Jurkat, Clone E6-1 (cell line): ENCODE results near the gene AQP3.
"Not testable (repeated sequence)": the region's sequence is repeated elsewhere in the genome, so short reads cannot be mapped to it uniquely, and the experiment has no call there.

ENCODE experiments used
- DNase-seq: peaks from one replicate; pipeline ENCODE4 v3.0.0-alpha.2; 2011; ENCODE audit warnings: low read depth, low spot score
- H3K4me3 ChIP-seq: 2 replicates; pipeline ENCODE4 v1.5.1; 2011; ENCODE audit warnings: mild to moderate bottlenecking, low read length, control low read depth, moderate library complexity

AQP3 gene

DNA sequence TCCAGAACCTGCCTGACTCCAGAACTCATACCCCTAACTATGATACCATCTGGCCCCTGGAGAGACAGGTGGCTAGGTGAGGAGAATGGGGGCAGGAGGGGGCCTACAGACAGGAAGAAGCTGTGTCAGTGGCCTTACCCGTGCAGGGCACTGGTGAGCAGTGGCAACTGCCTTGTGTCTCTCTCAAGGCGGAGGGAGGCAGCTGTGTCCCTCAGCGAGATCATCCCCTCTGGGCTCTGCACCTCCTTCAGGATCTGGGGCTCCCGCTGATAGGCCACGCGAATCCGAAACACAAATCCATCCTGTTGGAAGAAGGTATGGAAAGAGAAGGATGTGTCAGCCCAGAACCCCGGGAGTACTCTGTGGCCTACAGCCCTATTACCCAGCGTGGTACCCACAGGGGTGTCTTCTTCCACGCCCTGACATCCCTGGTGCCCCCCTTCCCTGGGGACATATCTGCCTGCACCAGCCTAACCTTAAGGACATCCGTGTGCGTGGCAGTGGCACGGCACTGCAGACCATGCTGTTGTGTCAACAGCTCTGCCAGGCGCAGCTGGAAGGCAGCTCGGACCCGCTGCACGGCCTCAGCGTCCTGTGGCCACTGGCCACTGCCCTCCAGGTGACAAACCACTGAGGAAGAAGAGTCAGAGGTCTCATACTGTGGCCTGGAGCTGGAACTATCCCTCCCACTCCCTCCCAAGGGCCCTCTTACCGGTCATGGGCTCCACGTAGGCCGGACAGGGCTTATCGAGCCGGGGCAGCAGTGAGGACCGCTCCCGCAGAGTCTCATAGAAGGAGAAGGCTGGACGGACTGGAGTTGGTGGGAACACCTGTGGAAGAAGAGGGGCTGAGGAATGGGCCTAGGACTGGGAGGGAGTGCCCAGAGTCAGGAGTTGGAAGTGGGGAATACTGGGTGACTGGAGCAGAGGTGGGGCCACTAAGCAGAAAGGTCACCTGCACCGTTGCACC is 18.5 kb upstream of the AQP3 start:
- no peak for DNase-seq
- H3K4me3 ChIP-seq = no peak overlapping the region

DNA sequence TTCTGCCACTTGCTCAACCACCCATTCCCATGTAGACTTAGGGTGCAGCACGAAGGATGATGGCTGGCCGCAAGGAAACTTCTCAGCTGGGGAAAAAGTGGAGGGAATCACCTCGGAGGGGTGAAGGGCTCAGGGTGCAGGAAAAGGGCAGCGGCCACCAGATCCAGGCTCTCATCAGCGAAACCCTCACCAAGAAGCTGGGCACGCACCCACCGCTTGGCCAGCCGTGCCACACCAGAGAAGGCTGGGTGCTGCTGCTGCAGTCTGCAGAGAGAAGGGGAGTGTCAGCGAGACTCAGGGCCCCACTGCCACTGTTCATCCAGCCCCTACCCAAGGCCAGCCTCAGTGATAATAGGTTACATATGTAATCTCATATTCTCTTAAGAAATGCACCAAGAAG is 17.7 kb upstream of the AQP3 start:
- H3K4me3 ChIP-seq = no peak overlapping the region
- no peak for DNase-seq

DNA sequence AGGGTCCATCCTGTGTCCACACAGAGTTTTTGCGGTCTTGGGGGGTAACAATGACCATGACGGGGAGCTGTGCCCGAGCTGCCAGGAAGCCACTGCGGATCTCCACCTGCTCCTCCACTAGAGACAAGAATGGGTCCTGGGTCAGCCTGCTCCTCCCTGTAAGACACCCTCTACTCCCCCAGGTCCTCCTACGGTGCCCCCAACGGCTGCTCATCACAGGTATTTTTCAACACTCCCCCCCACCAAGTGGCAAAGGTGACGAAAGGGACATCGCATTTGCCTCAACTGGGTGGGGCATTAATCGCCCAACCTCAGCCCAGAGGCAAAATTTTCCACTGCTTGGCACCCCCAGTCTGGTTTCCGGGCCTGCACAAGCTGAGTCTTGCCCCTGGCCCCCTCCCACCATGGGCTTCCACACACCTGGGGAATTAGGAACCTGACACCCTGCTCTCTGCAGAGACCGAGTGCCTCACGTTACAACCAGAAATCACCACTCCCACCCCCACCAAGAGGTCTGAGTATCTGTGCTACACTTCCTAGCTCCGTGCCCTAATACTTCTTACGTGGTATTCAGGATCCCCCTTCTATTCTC is 16.7 kb upstream of the AQP3 start:
- DNase-seq = no peak
- H3K4me3 ChIP-seq = no peak overlapping the region

DNA sequence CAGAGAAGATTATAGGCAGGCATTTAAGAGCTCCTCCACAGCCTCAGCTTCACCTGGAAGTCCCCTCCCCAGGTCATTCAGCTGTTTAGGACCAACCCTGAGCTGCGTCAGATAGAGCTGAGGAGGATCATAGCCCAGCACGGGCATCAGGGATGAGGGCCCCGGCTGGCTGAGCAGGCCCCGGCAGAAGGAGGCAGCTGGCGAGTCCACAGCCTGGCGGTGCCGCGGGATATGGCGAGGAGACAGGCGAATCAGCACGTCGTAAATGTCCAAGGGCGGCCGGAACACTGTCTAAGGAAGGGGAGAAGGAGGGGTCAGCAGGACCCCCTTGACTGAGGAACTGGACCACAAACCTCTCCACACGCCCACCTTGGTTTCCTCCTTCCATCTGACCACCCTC is 15.8 kb upstream of the AQP3 start:
- H3K4me3 ChIP-seq = no peak overlapping the region
- DNase-seq = no peak

DNA sequence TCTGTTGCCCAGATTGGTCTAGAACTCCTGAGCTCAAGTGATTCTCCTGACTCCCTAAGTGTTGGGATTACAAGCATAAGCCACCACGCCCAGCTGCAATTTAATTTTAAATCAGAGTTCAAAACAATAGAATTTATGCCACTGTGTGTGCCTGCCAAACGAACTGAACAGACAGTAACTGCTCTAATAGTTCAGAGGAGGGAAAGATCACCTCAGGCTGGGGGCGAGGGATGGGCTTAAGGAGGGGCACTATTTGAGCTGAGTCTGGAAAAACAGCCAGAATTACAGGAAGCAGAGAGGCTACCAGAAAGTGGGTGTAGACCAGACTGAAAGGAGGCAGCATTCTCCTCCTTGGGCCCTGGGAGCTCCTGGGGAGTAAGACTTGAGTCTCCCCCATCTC is 14.1 kb upstream of the AQP3 start:
- DNase-seq = no peak

DNA sequence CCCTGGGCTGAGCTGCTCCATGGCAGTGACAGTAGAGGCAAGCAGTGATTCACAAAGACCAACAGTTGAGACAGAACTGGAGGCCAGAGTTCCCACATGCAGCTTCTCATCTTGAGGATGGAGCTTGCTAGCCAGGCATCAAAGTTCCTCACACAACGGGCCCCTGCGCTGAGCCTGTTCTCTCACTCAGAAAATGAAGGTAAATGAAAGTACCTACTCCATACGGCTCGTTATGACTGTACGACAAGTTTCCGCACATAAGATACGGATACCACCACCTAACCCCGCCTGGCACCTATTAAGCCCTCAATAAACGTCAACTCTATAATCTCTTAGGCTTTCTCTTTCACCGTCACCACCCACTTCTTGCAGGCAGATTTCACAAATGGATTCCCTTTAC is 13.5 kb upstream of the AQP3 start:
- no peak overlapping the region for H3K4me3 ChIP-seq
- no peak for DNase-seq

More for the DNA sequence above, 14.1 kb upstream of the AQP3 start:
- H3K4me3 ChIP-seq = no peak overlapping the region

DNA sequence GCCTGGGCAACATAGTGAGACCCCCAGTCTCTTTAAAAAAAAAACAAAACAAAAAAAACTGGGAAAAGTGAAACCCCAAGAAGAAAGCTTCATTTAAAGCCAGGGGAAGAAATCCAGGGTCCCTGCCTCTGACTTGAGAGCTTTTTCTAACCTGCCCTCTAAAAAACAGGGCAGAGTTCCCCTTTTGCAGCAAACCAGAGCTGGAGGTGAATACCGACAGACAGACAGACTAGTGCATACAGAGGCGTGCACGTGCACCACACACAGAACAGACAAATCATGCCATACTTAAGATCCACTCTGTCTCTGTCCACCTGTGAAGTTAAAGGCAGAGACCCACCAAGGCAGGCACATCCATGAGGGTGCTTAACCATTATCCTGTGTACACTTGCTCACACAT is 11.7 kb upstream of the AQP3 start:
- H3K4me3 ChIP-seq = no peak overlapping the region
- no peak for DNase-seq

DNA sequence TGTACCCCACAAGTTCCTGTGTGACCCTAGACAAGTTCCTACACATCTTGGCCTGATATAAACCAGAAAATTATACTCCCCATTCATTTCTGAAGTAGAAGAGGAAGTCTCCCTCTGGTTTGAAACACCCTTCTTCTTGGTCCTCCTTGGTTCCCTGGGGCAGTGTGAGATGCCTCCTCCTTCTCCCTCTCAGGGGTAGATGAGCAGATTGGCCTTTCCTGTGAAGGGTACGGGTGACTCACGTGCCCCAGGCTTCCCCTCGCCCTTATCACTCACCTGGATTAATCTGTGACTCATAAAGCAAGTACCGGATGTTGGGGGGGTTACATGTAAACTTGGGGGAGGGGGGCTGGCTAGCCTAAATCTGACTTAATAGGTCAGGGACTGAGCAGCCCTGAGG is 11.1 kb upstream of the AQP3 start:
- peak; percentile 63 for DNase-seq
- no peak overlapping the region for H3K4me3 ChIP-seq

DNA sequence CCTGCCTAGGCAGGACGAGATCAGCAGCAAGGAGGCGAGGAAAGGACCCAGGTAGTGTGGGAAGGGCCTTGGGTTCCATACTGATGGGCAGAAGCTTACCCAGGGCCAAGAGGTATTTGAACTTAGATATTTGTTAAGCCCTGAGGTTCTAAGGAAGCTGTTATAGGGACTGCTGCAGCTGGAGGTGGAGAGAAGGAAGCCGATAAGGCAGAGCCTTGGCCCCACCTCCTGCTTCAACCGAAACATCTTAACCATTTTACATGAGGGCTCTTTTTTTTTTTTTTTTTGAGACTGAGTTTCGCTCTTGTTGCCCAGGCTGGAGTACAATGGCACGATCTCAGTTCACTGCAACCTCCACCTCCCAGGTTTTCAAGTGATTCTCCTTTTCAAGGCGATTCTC is 8.6 kb upstream of the AQP3 start:
- H3K4me3 ChIP-seq = peak overlapping the region; percentile 26
- peak; percentile 85 for DNase-seq

DNA sequence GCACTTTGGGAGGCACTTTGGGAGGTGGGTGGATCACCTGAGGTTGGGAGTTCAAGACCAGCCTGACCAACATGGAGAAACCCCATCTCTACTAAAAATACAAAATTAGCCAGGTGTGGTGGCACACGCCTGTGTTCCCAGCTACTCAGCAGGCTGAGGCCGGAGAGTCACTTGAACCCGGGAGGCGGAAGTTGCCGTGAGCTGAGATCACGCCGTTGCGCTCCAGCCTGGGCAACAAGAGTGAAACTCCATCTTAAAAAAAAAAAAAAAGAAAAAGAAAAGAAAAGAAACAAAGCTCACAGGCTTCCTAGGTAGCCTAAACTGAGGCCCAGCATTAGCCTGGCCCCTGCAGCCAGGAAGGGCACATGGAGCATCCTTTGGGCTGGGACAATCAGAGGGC is 8.1 kb upstream of the AQP3 start:
- DNase-seq, H3K4me3 ChIP-seq: not testable (repeated sequence)

DNA sequence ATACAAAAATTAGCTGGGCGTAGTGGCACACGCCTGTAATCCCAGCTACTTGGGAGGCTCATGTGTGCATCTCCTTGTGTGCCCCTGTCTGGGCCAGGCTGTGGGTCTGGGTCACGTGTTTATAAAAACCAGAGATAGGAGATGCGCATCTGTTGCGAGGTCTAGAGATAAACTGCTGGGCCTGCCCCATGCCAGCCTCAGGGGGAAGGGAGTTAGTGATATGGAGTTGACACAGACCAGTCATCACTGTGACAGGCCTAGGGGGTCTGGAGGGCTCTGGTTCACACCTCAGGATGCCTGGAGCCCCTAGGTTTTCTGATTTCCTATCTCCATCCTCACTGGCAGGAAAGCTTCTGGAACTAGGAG is 7.3 kb upstream of the AQP3 start:
- not testable (repeated sequence) for H3K4me3 ChIP-seq, DNase-seq

DNA sequence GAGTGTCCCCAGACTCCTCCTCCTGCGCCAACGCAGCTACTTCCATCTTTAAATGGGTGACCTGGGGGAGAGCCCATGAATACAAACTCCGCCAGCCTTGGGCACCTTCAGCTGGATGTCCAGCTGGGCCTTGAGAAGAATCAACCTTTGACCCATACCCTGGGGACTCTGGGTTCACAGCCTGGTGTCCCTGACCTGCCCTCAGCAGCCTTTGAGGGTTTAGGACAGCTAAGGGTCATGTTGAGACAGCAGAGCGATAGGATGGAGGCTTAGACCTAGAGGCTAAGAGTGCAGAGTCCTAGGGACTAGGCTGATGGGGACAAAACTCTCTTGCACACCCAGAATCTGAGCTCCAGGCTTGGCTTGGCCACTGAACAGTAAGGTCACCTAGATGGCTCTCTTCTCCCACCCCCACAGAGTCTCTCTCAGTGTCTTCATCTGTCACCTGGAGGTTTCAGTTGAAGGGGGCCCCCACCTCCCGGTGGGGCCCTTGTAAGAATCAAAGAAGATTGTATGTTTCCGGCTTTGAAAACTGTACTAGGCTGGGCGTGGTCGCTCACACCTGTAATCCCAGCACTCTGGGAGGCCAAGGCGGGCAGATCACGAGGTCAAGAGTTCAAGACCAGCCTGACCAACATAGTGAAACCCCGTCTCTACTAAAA is 6.7 kb upstream of the AQP3 start:
- DNase-seq = peak; percentile 51
- H3K4me3 ChIP-seq = no peak overlapping the region

DNA sequence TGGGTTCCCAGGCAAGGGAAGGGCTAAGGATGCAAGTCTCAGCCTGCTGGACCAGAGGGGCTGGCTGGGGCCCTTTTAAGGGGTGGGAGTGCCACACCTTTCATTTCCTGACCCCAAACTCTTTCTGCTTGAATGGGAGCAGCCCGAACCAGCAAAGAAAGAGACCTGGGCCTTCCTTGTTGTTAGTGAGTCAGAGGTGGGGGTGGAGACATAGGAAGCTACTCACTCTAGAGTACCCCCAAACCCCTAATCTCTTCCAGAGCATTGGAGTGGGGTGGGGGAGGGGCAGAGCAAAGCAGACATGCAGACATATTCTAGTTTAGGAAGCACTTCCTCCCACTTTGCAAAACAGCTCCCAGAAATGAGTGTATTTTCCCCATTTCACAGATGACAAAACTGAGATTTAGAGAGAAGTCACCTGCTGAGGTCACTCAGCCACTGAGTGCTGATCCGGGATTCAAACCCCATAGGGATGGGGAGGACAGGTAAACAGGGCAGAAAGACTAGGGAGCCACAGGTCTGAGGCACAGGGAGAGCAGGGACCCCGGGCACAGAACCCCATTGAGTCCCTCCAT is 6.0 kb upstream of the AQP3 start:
- no peak overlapping the region for H3K4me3 ChIP-seq
- no peak for DNase-seq

DNA sequence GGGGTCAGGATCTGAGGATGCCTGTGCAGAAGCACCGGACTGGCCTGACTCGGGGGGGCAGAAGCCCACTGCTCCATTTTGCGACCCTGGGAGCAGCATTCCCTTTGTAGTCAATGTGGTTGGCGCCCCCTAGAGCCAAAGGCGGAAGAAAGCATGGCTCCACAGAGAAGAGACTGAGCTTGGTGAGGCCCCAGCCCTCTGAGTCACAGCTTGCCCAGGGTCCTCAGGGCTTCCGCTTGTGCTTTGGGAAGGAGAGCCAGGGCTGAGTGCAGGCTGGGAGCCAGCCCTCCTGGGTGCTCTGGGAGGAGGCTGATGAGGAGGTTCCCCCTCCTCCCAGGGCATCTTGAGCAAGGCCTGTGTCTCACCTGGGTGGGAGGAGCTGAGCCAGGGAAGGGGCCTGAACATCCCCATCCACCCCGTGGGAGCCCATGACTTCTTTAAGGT is 5.5 kb upstream of the AQP3 start:
- DNase-seq = peak; percentile 64
- H3K4me3 ChIP-seq = no peak overlapping the region

DNA sequence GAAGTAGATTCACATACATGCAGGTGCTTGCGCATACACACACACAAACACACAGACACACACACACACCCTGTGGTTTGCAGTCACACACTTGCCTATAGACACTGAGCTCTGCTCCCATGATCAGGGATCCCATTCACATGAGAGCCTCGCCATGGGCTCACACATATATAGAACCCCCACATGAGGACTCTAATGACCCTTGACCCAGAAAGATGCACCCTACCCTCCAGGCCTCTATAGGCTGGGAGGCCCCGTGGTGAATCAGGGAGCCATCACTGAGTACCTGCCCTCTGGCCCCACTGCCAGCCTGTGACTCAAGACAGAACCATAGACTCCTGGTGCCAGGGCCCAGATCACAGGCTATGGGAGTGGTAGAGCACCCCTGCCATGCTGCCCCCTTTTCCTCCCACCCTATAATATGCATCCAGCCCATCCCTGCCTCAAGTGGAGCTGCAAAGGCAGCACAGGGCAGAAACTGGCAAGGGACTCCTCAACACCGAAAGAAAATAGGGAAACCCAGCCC is 3.3 kb upstream of the AQP3 start:
- DNase-seq = no peak
- no peak overlapping the region for H3K4me3 ChIP-seq

DNA sequence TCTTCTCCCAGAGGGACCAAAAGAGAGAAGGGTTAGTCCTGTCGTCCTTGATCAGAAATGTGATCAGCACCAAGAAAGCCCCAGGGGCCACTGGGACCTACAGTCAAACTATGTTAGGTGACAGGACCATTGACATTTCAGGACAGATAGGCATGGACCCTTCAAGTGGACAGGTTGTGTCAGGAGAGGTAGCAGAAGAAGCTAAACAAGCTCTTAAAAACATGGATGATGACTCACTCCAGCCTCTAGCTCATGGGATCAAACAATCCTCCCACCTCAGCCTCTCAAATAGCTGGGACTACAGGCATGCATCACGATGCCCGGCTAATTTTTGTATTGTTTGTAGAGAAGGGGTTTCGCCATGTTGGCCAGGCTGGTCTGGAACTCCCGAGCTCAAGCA is 2.3 kb upstream of the AQP3 start:
- DNase-seq = no peak
- no peak overlapping the region for H3K4me3 ChIP-seq

DNA sequence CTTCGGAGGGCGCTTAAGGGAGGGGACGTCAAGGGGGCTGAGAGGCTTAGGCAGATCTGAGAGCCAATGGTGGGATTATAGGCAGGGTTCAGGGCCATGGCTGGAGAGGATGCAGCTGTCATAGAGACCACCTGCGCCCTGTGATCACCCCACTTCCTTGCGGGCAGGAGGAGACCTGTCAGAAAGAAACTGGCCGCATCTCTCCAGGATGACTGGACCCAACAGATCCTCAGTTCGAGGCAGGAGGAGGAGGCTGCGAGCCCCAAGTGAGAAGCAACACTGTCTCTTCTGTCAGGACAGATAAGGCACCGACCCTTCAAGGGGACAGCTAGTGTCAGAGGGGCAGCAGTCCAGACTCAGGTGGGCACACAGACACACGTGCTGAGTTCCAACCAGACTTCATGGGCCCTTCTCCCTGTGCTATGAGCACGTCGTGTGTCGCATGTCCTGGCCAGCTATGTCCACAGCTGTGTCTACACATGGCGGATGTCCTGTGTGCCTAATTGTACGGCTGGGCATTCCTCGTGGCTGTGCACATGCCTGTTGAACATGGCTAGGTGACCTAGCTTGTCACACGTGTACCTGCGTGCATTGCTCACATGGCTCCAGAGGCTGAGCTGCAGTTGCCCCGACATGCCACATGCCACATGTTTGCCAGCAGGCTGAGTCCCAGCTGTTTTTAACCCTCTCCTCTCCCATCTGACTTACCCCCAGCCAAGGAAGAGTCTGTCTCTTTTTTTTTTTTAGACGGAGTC is 583 bp upstream of the AQP3 start:
- H3K4me3 ChIP-seq = peak overlapping the region; percentile 69
- no peak for DNase-seq

DNA sequence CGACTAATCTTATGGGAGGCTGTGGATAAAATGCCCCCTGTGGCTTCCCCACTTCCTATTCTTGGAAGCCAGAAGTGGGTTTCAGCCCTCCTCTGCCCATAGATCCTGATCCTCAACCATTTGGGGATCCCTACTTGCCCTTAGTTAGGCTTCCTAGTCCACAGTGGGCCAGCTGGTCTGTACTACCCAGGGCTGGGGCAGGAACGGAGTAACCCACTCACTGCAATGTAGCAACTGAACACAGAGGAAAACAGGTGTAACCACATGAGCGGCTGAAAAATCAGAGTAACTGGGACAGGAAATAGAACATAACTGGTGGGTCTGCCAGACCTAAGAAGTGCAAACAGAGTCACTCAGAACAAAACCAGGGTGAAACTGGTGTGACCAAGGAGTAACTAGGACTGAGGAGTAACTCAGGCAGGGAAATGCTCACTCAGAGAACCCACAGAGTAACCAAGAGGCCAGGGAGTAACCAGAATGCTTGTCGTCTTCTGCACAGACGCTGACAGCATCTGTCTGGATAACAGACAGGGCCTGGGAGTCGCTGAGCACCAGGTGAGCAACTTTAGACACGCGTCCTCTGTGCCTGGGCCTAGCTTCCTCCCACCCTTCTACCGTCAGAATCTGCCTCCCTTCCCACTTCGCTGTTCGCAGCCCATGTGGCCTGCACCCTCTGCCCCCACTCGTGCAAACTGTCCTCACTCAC is 1.0 kb downstream of the AQP3 start:
- DNase-seq = peak; percentile 91
- peak overlapping the region; percentile 69 for H3K4me3 ChIP-seq
